DMS 273 (cell line): ENCODE results near the gene SUSD1.

ENCODE experiments used
- DNase-seq: peaks from one replicate; lab custom pipeline; 2025; ENCODE audit not compliant: unreplicated experiment; lab: John Stamatoyannopoulos, UW

The SUSD1 gene

GRCh38 chr9:111993319-111993718 lies 181.8 kb downstream of the SUSD1 start:
- DNase-seq, result no peak

- no peak for DNase-seq
Observed at GRCh38 chr9:111992523-111992922, 182.6 kb downstream of the SUSD1 start.

- no peak for DNase-seq
Observed at GRCh38 chr9:111991179-111991578, 183.9 kb downstream of the SUSD1 start.
